ENCODE results near the gene KCNAB1. TPM values are rescaled to one million over a fixed set of nuclear protein-coding genes. Genes with fewer than 3 reads are reported as not detected.

The KCNAB1 gene
- total and polyA plus RNA-seq, 2 donors (not counting 3 experiments of a cell fraction or from before 2014, with no cell fraction given): 0.21 TPM; not detected in 1

GRCh38 chr3:156548041-156548687 lies 427.8 kb downstream of the KCNAB1 start:
- H4K20me1 ChIP-seq (replicated peaks; ENCODE audit: control insufficient read depth, extremely low read depth, insufficient read depth, low read length): peaks cover 12% of the 10 kb centered on the region
- H2AFZ ChIP-seq (ENCODE audit: low read depth, low read length): no peak overlapping the region
- DNase-seq (ENCODE audit: low read depth, low spot score): no peak
- TF ChIP-seq POLR2A (IDR thresholded peaks at IDR 0.05; ENCODE audit: low read depth, low read length): no peak
- TF ChIP-seq FOS (IDR thresholded peaks at IDR 0.05; ENCODE audit: borderline replicate concordance, insufficient read depth, low read length): no peak
- no peak for TF ChIP-seq CTCF (IDR thresholded peaks at IDR 0.05; ENCODE audit: extremely low read depth in 1 of 2, insufficient read depth in 1 of 2, low read depth in 1 of 2, low read length in 2 of 2)
- no peak for TF ChIP-seq POLR2AphosphoS5 (IDR thresholded peaks at IDR 0.05; ENCODE audit: insufficient read depth, low read depth, low read length)
- no peak for TF ChIP-seq MAX (IDR thresholded peaks at IDR 0.05; ENCODE audit: insufficient read depth, insufficient read length)
- TF ChIP-seq MYC (IDR thresholded peaks at IDR 0.05; ENCODE audit: low read depth, low read length): no peak
- TF ChIP-seq EZH2 (IDR thresholded peaks at IDR 0.05; ENCODE audit: borderline replicate concordance, low read depth, low read length, severe bottlenecking): no peak
- TF ChIP-seq GATA2 (IDR thresholded peaks at IDR 0.05; ENCODE audit: insufficient read depth, insufficient read length, low read depth, low read length): no peak
- TF ChIP-seq JUN (IDR thresholded peaks at IDR 0.05; ENCODE audit: borderline replicate concordance, insufficient read depth, insufficient read length, low read depth): no peak
- peaks cover 7 to 45% of the 10 kb centered on the region in 2 experiments for H3K36me3 ChIP-seq (ENCODE audit: control insufficient read depth in 2 of 2, extremely low read depth in 1 of 2, insufficient read depth in 2 of 2, low read length in 2 of 2)
- peak overlapping the region; percentile 42 for H3K27ac ChIP-seq (ENCODE audit: insufficient read depth, low read depth, low read length)
- peaks cover 93% of the 10 kb centered on the region for H3K79me2 ChIP-seq (ENCODE audit: control insufficient read depth, insufficient read depth, low read length)
- no peak overlapping the region for H3K9ac ChIP-seq (replicated peaks; ENCODE audit: extremely low read depth, insufficient read depth, low read length)
- FAIRE-seq: no peak
- intact Hi-C loops (cut with micrococcal nuclease): loop anchor here (5.0 kb wide), 1 partner anchor 696 kb away; the partner anchor contains the start of gene SLC33A1
- peak overlapping the region; percentile 33 for H3K4me2 ChIP-seq (ENCODE audit: insufficient read depth, low read length)
- H3K4me1 ChIP-seq (ENCODE audit: control insufficient read depth, extremely low read depth, insufficient read depth, low read length): peaks cover 93% of the 10 kb centered on the region
- no peaks in the 10 kb centered on the region for H3K9me3 ChIP-seq (replicated peaks; ENCODE audit: control insufficient read depth, insufficient read depth, low read length)
- ChIA-PET CTCF (interaction anchor here (2.4 to 2.6 kb wide), 3 partner anchors 13 to 589 kb away, joined by 6 to 10 read pairs (median 8); no protein-coding TSS in a partner anchor), POLR2A (interaction anchor here (0.5 to 1.3 kb wide), 2 partner anchors 126 to 836 kb away, joined by 3 to 4 read pairs; partner anchors contain the start of gene TIPARP)
- no TSS peak for BruUV-seq (replicated peaks)
- no peaks in the 10 kb centered on the region for H3K27me3 ChIP-seq (ENCODE audit: control insufficient read depth in 2 of 2, insufficient read depth in 2 of 2, low read length in 2 of 2)
- dilution Hi-C loops (cut with MboI; ENCODE audit: extremely low pct_ligation_motif_present, low sequenced_read_pairs): no loop called here
- H3K9me1 ChIP-seq (replicated peaks; ENCODE audit: control insufficient read depth, extremely low read depth, insufficient read depth, low read length): no peaks in the 10 kb centered on the region
- H3K4me3 ChIP-seq (replicated peaks in 1 of 3; ENCODE audit: insufficient read depth in 1 of 3, low read depth in 1 of 3, low read length in 3 of 3): no peak overlapping the region

All from endothelial cell of umbilical vein (primary cell).